Omental fat pad (tissue), 4 donors: ENCODE measurements around the gene VIT. TPM values are rescaled to one million over a fixed set of nuclear protein-coding genes. Genes with fewer than 3 reads are reported as not detected.

Experiments used
- ATAC-seq: fragments of 150-250 bp; one replicate; pipeline ENCODE4 v1.9.1; 2016; ENCODE audit warnings: mild to moderate bottlenecking, moderate library complexity; ENCODE audit not compliant: low FRiP score
- DNase-seq: peaks from one replicate; pipeline ENCODE4 v3.0.0-alpha.2; 2019; ENCODE audit warnings: low spot score
- CTCF ChIP-seq, 3 donors: fragments of 450-650 bp; IDR thresholded peaks; one replicate each; pipeline ENCODE4 v1.5.1; 2016 to 2017; ENCODE audit warnings: antibody characterized with exemption in 3 of 3, mild to moderate bottlenecking in 3 of 3, moderate library complexity in 2 of 3
- total RNA-seq, 4 donors: library from RNA; depleted of rRNA; stranded (reverse); fragments of >200 nt; gene quantifications; one replicate each; pipeline ENCODE4 v1.1.0, GENCODE V29; 2016

Gene VIT
- total RNA-seq, 4 donors from 2014 or later: 10.2 to 36.4 (median 19.8) TPM

DNA sequence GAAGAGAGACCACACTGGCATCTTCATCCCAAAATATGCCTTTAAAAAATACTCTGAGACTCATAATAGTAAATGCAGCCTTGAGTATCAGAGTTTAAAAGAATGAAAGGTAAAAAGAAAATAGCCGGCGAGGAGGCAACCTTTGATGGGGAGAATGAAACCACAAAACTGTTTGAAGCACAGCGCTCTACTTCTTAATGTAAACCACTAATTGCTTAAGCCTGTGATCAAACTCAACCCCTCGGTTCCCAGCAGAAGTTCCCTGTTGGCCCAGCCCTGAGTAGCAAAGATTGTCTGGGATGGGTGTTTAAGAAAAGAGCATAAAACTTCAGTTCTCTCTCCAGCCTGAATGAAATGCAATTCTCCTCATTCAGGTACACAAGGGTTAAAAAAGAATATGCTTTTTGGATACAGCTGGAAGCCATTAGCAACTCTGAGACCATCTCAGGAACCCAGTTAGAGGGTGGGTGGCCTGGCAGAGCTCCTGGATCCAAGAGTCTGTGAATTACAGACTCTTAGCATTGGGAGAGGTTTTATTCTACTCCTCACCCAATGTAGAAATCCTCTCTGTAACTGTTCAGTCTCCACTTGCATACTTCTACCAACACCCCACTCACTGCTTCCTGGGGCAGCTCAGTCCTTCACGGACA is 44.8 kb downstream of the VIT start:
- TF ChIP-seq CTCF (IDR thresholded peaks at IDR 0.05): no peak
- DNase-seq (no peak), ATAC-seq (no peak)

- TF ChIP-seq CTCF (IDR thresholded peaks at IDR 0.05): no peak
- no peak for DNase-seq
- no peak for ATAC-seq
Observed at GRCh38 chr2:36743954-36744353, 47.4 kb downstream of the VIT start.

- DNase-seq (no peak), ATAC-seq (no peak)
- TF ChIP-seq CTCF (IDR thresholded peaks at IDR 0.05): no peak
Observed at GRCh38 chr2:36748166-36748565, 51.7 kb downstream of the VIT start.

DNA sequence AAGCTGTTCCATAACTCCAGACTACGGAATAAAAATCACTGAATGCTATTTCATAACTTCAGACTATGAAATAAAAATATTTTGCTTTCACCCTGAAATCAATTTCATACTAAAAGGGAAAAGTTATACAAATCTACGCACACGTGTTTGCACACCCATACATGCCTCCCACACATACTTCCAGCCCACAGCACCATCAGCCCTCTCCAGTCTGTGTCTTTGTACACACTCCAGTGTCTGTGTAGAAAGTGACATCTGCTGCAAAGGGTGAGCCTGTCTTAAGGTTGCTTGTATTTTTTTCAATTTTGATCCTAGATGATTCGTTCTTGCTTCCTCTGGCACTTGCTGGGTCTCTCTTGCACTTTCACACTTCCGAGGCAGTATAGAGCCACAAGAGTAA is 53.6 kb downstream of the VIT start:
- ATAC-seq (no peak), DNase-seq (no peak)
- TF ChIP-seq CTCF (IDR thresholded peaks at IDR 0.05): no peak

DNA sequence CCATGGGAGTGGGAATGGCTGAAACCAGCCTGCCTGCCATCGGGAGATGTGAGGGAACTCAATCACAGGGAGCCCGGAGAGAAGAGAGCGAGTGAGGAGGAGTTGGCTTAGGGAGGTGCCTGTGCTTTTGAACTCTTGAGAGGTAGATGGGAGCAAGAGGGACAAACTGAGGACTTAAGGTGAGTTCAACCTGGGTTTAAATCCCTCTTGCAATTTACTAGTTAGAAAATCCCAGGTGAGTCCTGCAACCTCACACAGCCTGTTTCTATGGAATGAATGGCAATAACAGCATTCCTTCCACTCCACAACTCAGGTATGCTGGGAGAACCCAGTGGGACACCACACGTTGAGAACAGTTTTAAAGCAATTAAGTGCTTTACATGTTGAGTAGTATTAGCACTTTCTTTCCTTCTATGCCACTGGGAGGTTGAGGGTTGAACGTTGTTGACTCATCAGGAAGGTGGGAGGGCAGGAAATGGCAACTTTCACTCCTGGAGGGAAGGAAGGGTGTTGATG is 57.3 kb downstream of the VIT start:
- no peak for ATAC-seq
- DNase-seq: no peak
- TF ChIP-seq CTCF (IDR thresholded peaks at IDR 0.05): no peak

GRCh38 chr2:36754578-36754977 is 58.1 kb downstream of the VIT start:
- DNase-seq (no peak), ATAC-seq (no peak)
- no peak for TF ChIP-seq CTCF (IDR thresholded peaks at IDR 0.05)

GRCh38 chr2:36756438-36756837 is 59.9 kb downstream of the VIT start:
- no peak for TF ChIP-seq CTCF (IDR thresholded peaks at IDR 0.05)
- DNase-seq: no peak

More at GRCh38 chr2:36756438-36756837, 59.9 kb downstream of the VIT start:
- ATAC-seq: no peak
